ENCODE data around the gene GRID1. TPM values are rescaled to one million over a fixed set of nuclear protein-coding genes. Genes with fewer than 3 reads are reported as not detected.

The GRID1 gene
- total and polyA plus RNA-seq, 9 of the 15 experiments (the other 6 are each of a cell fraction or from before 2014, with no cell fraction given) = 0.01 to 7.2 (median 1.2) TPM

DNA sequence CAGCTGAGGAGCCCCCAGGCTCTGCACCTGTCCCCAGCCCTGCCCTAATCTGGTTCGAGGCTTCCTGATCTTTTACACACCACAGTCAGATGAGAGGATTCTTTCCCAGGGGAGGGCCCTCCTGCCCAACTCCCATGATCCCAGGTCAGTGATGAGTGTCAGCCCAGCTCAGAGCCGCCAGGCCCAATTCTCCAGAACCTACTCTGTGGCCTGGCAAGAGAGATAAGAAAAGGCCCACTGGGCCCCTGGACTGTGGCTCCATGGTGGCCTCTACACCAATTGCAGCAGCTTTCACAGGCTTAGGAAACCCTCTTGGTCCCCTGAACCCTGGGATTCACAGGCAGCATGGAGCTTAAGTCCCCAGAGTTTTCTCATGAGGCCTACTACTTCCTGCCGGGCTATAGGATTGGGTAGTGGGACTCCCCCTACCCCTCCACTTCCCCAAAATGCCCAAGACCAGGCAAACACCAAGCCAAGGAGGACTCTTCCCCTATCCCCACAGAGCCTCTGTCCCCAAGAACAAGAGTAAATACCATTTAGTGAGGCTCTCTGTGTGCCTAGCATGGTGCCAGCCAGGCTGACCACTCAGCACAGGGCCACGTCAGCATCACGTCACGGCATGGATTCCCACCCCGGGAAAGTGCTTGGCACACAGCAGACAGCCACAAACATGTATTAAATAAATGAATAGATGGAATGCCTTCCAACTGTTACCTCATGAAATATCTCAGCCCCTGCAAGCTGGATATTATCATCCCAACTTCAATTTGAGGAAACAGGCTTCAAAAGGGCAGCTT lies 100.0 kb downstream of the GRID1 start:
- BruUV-seq (replicated peaks) = no TSS peak
- ATAC-seq = no peak

More for the DNA sequence above, 100.0 kb downstream of the GRID1 start:
- Histone ChIP-seq H4K20me1 (replicated peaks; ENCODE audit: control insufficient read depth, insufficient read depth, low read length) (no peaks in the 10 kb centered on the region), H3K9me3 (replicated peaks; ENCODE audit: control insufficient read depth, insufficient read depth, low read depth, low read length) (no peaks in the 10 kb centered on the region), H3K4me1 (replicated peaks in 1 of 2; ENCODE audit: control insufficient read depth in 2 of 2, insufficient read depth in 2 of 2, low read length in 2 of 2) (peaks cover 0 to 4% of the 10 kb centered on the region in 2 experiments; a peak in 1 of 5 replicates), H3K79me2 (ENCODE audit: control insufficient read depth, insufficient read depth, low read length) (no peaks in the 10 kb centered on the region), H2AFZ (ENCODE audit: low read depth, low read length) (no peak overlapping the region), H3K36me3 (ENCODE audit: control insufficient read depth, insufficient read depth, low read length) (no peaks in the 10 kb centered on the region), H3K9ac (ENCODE audit: insufficient read depth in 1 of 2, low read depth in 2 of 2, low read length in 2 of 2) (no peak overlapping the region), H3K27ac (ENCODE audit: extremely low read depth, low read depth, low read length) (no peak overlapping the region), H3K4me2 (ENCODE audit: insufficient read depth, low read length) (no peak overlapping the region), H3K9me1 (ENCODE audit: control insufficient read depth, insufficient read depth, low read length) (no peaks in the 10 kb centered on the region), H3K27me3 (ENCODE audit: control insufficient read depth in 2 of 2, insufficient read depth in 2 of 2, low read length in 2 of 2) (peaks cover 0 to 6% of the 10 kb centered on the region in 2 experiments; a peak in 1 of 5 replicates), H3K4me3 (no peak overlapping the region)
- no peak for FAIRE-seq
- TF ChIP-seq FOXP1 (CRISPR knock-in tag; IDR thresholded peaks at IDR 0.05) (no peak), ZNF586 (CRISPR knock-in tag; conservative IDR thresholded peaks at IDR 0.05) (no peak), XRCC3 (IDR thresholded peaks at IDR 0.05) (no peak), EGR1 (conservative IDR thresholded peaks at IDR 0.05) (no peak), ZNF695 (CRISPR knock-in tag; IDR thresholded peaks at IDR 0.05) (no peak), DPF2 (IDR thresholded peaks at IDR 0.05) (no peak), ZNF830 (CRISPR knock-in tag; IDR thresholded peaks at IDR 0.05) (no peak), SRF (CRISPR knock-in tag; IDR thresholded peaks at IDR 0.05) (no peak), SIN3A (IDR thresholded peaks at IDR 0.05; ENCODE audit: borderline replicate concordance in 2 of 2, control insufficient read depth in 1 of 2, low read depth in 2 of 2, low read length in 2 of 2) (no peak)
- TF ChIP-seq, protein P1, sequence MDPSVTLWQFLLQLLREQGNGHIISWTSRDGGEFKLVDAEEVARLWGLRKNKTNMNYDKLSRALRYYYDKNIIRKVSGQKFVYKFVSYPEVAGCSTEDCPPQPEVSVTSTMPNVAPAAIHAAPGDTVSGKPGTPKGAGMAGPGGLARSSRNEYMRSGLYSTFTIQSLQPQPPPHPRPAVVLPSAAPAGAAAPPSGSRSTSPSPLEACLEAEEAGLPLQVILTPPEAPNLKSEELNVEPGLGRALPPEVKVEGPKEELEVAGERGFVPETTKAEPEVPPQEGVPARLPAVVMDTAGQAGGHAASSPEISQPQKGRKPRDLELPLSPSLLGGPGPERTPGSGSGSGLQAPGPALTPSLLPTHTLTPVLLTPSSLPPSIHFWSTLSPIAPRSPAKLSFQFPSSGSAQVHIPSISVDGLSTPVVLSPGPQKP (CRISPR knock-in tag; IDR thresholded peaks at IDR 0.05) = no peak
- TF ChIP-seq, protein P2, sequence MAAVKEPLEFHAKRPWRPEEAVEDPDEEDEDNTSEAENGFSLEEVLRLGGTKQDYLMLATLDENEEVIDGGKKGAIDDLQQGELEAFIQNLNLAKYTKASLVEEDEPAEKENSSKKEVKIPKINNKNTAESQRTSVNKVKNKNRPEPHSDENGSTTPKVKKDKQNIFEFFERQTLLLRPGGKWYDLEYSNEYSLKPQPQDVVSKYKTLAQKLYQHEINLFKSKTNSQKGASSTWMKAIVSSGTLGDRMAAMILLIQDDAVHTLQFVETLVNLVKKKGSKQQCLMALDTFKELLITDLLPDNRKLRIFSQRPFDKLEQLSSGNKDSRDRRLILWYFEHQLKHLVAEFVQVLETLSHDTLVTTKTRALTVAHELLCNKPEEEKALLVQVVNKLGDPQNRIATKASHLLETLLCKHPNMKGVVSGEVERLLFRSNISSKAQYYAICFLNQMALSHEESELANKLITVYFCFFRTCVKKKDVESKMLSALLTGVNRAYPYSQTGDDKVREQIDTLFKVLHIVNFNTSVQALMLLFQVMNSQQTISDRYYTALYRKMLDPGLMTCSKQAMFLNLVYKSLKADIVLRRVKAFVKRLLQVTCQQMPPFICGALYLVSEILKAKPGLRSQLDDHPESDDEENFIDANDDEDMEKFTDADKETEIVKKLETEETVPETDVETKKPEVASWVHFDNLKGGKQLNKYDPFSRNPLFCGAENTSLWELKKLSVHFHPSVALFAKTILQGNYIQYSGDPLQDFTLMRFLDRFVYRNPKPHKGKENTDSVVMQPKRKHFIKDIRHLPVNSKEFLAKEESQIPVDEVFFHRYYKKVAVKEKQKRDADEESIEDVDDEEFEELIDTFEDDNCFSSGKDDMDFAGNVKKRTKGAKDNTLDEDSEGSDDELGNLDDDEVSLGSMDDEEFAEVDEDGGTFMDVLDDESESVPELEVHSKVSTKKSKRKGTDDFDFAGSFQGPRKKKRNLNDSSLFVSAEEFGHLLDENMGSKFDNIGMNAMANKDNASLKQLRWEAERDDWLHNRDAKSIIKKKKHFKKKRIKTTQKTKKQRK (IDR thresholded peaks at IDR 0.05; ENCODE audit: borderline replicate concordance, low read depth, low read length) = no peak
- intact Hi-C loops (cut with micrococcal nuclease) = no loop called here
- DNase-seq (ENCODE audit: extremely low read depth in 1 of 4, low spot score in 3 of 4) = no peak
- in situ Hi-C loops (cut with MboI) = loop anchor here (10.0 kb wide), 1 partner anchor 108 kb away; no protein-coding TSS in a partner anchor
- 0% methylated on average over 7 of the region's 7 CpGs for WGBS (ENCODE audit: insufficient coverage, low coverage, missing lambda C conversion rate)
- POLR2A ChIA-PET = interaction anchor here (0.7 kb wide), 2 partner anchors 45 to 380 kb away, joined by 3 read pairs; no protein-coding TSS in a partner anchor
- CTCF ChIA-PET (ENCODE audit: low intra/inter-chr PET ratio) = no interaction called here
